Panc1 (cell line): ENCODE data around the gene AGRN. TPM values are rescaled to one million over a fixed set of nuclear protein-coding genes. Genes with fewer than 3 reads are reported as not detected.
"Not testable (repeated sequence)": the region's sequence is repeated elsewhere in the genome, so short reads cannot be mapped to it uniquely, and the experiment has no call there.

Experiments used
- ATAC-seq: fragments of 200-7000 bp; cut with Tn5 transposase; 2 replicates; pipeline ENCODE4 v1.9.1; 2020; ENCODE audit warnings: mild to moderate bottlenecking, moderate library complexity
- BruUV-seq: library from RNA; stranded (reverse); fragments of 400-500 nt; replicated peaks from 2 replicates; lab custom pipeline; 2021; lab: Mats Ljungman, UMichigan
- CTCF ChIA-PET: fragments of 300-600 bp; sonication (Branson Sonifier 250); formaldehyde crosslinking; loops from one replicate; lab custom pipeline; 2022; ENCODE audit warnings: antibody characterized with exemption; lab: Charles Lee
- POLR2A ChIA-PET: fragments of 300-600 bp; sonication (Branson Sonifier 250); formaldehyde crosslinking; loops from one replicate; lab custom pipeline; 2022; ENCODE audit warnings: antibody characterized with exemption; lab: Charles Lee
- DNase-seq: peaks from one replicate; pipeline ENCODE4 v3.0.0-alpha.2; 2010; ENCODE audit warnings: low read depth, low spot score
- H3K27ac ChIP-seq: 2 replicates; pipeline ENCODE4 v1.5.1; 2011; ENCODE audit warnings: mild to moderate bottlenecking, low read length, inconsistent platforms
- H3K27me3 ChIP-seq: fragments of 200-500 bp; sonication (Bioruptor generic); 2 replicates; pipeline ENCODE4 v1.6.0; 2014; ENCODE audit warnings: low read length, inconsistent platforms; ENCODE audit not compliant: control insufficient read depth, insufficient read depth
- H3K36me3 ChIP-seq: fragments of 200-500 bp; sonication (Bioruptor generic); 2 replicates; pipeline ENCODE4 v1.5.1; 2014; ENCODE audit warnings: inconsistent platforms, mild to moderate bottlenecking, low read length, moderate library complexity; ENCODE audit not compliant: control insufficient read depth, insufficient read depth
- H3K4me1 ChIP-seq: 2 replicates; pipeline ENCODE4 v1.5.1; 2011; ENCODE audit warnings: inconsistent platforms, mild to moderate bottlenecking, low read length, moderate library complexity; ENCODE audit not compliant: control insufficient read depth, insufficient read depth
- H3K4me3 ChIP-seq, 2 experiments: 2 replicates each; pipeline ENCODE4 v1.5.1; 2011 to 2012; ENCODE audit warnings: low read depth in 2 of 2, low read length in 2 of 2, mild to moderate bottlenecking in 2 of 2, inconsistent platforms in 1 of 2, moderate library complexity in 1 of 2
- H3K9me3 ChIP-seq: fragments of 200-500 bp; sonication (Bioruptor generic); 2 replicates; pipeline ENCODE4 v1.5.1; 2014; ENCODE audit warnings: low read depth, mild to moderate bottlenecking, inconsistent platforms, low read length, moderate library complexity; ENCODE audit not compliant: control insufficient read depth, insufficient read depth
- POLR2AphosphoS5 ChIP-seq: IDR thresholded peaks from 2 replicates; pipeline ENCODE4 v1.6.1; 2012; ENCODE audit warnings: mild to moderate bottlenecking, low read depth, low read length, moderate library complexity
- REST ChIP-seq, 2 experiments: IDR thresholded peaks; 2 replicates each; pipeline ENCODE4 v1.6.1; 2011 to 2012; ENCODE audit warnings: low read depth in 2 of 2, control low read depth in 1 of 2, low read length in 1 of 2, mild to moderate bottlenecking in 1 of 2, moderate library complexity in 1 of 2; ENCODE audit not compliant: insufficient read depth in 1 of 2
- SIN3A ChIP-seq: IDR thresholded peaks from 2 replicates; pipeline ENCODE4 v1.6.1; 2012; ENCODE audit warnings: low read depth, mild to moderate bottlenecking, low read length, moderate library complexity, borderline replicate concordance; ENCODE audit not compliant: insufficient read depth
- TCF7L2 ChIP-seq: IDR thresholded peaks from 2 replicates; pipeline ENCODE4 v1.6.1; 2011; ENCODE audit warnings: mild to moderate bottlenecking, low read depth, low read length, inconsistent platforms
- in situ Hi-C: cut with HindIII; loops from 2 replicates; pipeline ENCODE4 v1.10.0; 2016; ENCODE audit warnings: low sequenced_read_pairs, low pct_unique_long_range_greater_than_20kb
- intact Hi-C: fragments of 100-400 bp; cut with micrococcal nuclease; formaldehyde crosslinking; loops from one replicate; pipeline ENCODE4 v1.10.0; 2022; ENCODE audit not compliant: unreplicated experiment
- total RNA-seq: library from RNA; stranded (reverse); gene quantifications from one replicate; pipeline ENCODE4 v1.2.1, GENCODE V29; 2021; ENCODE audit not compliant: unreplicated experiment
- TF ChIP-seq, protein P1 (sequence below): fragments of 450-650 bp; IDR thresholded peaks from 2 replicates; pipeline ENCODE4 v1.5.1; 2017; ENCODE audit warnings: mild to moderate bottlenecking

AGRN gene
- total RNA-seq, 1 experiment from 2014 or later, result 153 TPM

DNA sequence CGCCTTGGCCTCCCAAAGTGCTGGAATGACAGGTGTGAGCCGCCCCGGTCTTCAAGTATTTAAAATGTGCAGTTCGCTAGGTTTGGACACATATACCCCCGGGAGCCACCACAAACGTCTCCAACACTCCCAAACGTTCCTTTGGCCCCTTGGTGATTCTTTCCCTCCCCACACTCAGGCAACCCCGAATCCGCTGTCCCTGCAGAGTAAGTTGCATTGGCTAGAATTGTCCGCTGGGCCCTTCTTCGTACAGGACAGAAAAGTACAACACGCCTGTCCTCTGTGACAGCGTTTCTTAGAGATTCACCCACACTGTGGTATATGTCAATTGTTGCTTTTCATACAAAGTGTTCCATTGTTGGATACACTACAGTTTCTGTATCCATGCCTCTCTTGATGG is 34.8 kb upstream of the AGRN start:
- ChIA-PET POLR2A (no interaction called here), CTCF (interaction anchor here (0.7 to 1.1 kb wide), 3 partner anchors 17 to 198 kb away, joined by 4 to 11 read pairs (median 5); no protein-coding TSS in a partner anchor)
- Histone ChIP-seq H3K4me3 (no peak overlapping the region), H3K4me1 (no peaks in the 10 kb centered on the region; the same call in 1 of the 2 replicates), H3K27me3 (no peaks in the 10 kb centered on the region), H3K36me3 (no peaks in the 10 kb centered on the region), H3K27ac (no peak overlapping the region), H3K9me3 (no peaks in the 10 kb centered on the region)
- intact Hi-C loops, result no loop called here
- ATAC-seq (no peak), DNase-seq (no peak)
- no TSS peak for BruUV-seq
- TF ChIP-seq REST (IDR thresholded peaks at IDR 0.05; ENCODE audit: insufficient read depth in 1 of 2, low read depth in 2 of 2, low read length in 1 of 2) (no peak), POLR2AphosphoS5 (no peak), TCF7L2 (no peak), SIN3A (no peak)
- TF ChIP-seq, protein P1, sequence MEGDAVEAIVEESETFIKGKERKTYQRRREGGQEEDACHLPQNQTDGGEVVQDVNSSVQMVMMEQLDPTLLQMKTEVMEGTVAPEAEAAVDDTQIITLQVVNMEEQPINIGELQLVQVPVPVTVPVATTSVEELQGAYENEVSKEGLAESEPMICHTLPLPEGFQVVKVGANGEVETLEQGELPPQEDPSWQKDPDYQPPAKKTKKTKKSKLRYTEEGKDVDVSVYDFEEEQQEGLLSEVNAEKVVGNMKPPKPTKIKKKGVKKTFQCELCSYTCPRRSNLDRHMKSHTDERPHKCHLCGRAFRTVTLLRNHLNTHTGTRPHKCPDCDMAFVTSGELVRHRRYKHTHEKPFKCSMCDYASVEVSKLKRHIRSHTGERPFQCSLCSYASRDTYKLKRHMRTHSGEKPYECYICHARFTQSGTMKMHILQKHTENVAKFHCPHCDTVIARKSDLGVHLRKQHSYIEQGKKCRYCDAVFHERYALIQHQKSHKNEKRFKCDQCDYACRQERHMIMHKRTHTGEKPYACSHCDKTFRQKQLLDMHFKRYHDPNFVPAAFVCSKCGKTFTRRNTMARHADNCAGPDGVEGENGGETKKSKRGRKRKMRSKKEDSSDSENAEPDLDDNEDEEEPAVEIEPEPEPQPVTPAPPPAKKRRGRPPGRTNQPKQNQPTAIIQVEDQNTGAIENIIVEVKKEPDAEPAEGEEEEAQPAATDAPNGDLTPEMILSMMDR, result no peak
- in situ Hi-C loops, result no loop called here

GRCh38 chr1:988061-988460 is 31.9 kb upstream of the AGRN start:
- H3K4me1 ChIP-seq, DNase-seq, CTCF ChIA-PET, H3K36me3 ChIP-seq, H3K27me3 ChIP-seq, intact Hi-C loops, H3K27ac ChIP-seq, BruUV-seq, H3K9me3 ChIP-seq, POLR2A ChIA-PET, H3K4me3 ChIP-seq, ATAC-seq, in situ Hi-C loops: not testable (repeated sequence)

GRCh38 chr1:991275-991674 is 28.6 kb upstream of the AGRN start:
- intact Hi-C loops, in situ Hi-C loops: not testable (repeated sequence)

More at GRCh38 chr1:991275-991674, 28.6 kb upstream of the AGRN start:
- POLR2A ChIA-PET, H3K4me3 ChIP-seq, H3K4me1 ChIP-seq, H3K36me3 ChIP-seq, H3K27ac ChIP-seq, H3K9me3 ChIP-seq, CTCF ChIA-PET, DNase-seq, H3K27me3 ChIP-seq, ATAC-seq, BruUV-seq: not testable (repeated sequence)
